ENCODE measurements around the gene CITED1. TPM values are rescaled to one million over a fixed set of nuclear protein-coding genes. Genes with fewer than 3 reads are reported as not detected.

CITED1 gene
- total RNA-seq, 5 donors from 2014 or later (not counting 1 experiment from before 2014, with no cell fraction given), result not detected

DNA sequence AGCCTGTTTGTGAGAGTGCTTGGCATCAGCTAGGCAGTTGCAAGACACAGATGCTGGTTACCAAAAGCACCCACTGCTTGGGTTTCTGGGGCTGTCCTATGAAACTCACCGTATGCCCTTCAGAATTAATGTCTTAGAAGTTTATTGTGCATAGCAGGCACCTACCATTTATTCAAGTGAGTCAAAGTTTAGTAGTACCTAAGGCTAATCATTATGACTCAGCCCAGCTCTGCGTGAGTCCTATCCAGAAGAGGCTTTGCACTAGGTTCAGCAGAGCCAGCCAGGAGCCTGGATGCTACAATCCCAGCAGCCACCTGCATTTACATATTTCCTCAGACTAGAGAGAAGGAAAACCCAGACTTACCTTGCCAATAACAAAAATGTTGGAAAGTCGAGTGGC lies 32.8 kb downstream of the CITED1 start:
- peaks cover 25 to 36% of the 10 kb centered on the region in 2 experiments for H3K4me1 ChIP-seq (ENCODE audit: control insufficient read depth in 1 of 2, extremely low read depth in 1 of 2, insufficient read depth in 2 of 2, low read length in 2 of 2)
- ATAC-seq (replicated peaks in 1 of 4), result no peak
- H3K9me3 ChIP-seq, result no peaks in the 10 kb centered on the region
- ChIA-PET CTCF (no interaction called here), POLR2A (interaction anchor here in 1 of 2 donors (0.6 kb wide), 1 partner anchor 30 kb away, joined by 3 read pairs; no protein-coding TSS in a partner anchor)
- no peak overlapping the region for H3K27ac ChIP-seq (ENCODE audit: low read length)
- H3K4me3 ChIP-seq (ENCODE audit: control insufficient read depth in 1 of 2, extremely low read depth in 1 of 2, low read length in 1 of 2), result no peak overlapping the region
- H3K4me3 Mint-ChIP-seq, result no peak overlapping the region
- H3K9me3 Mint-ChIP-seq, result no peaks in the 10 kb centered on the region
- H3K27me3 Mint-ChIP-seq, result no peaks in the 10 kb centered on the region
- no peaks in the 10 kb centered on the region for H3K27me3 ChIP-seq (replicated peaks in 1 of 2; ENCODE audit: control insufficient read depth in 2 of 2, extremely low read depth in 1 of 2, insufficient read depth in 2 of 2, low read length in 1 of 2)
- no CpG with 5 or more reads among the region's 3 CpGs for WGBS (ENCODE audit: insufficient coverage)
- peaks cover 17 to 65% of the 10 kb centered on the region in 2 donors for H3K36me3 ChIP-seq (ENCODE audit: control insufficient read depth in 2 of 2, extremely low read depth in 1 of 2, insufficient read depth in 1 of 2, low read length in 1 of 2)
- no peak for DNase-seq
- peaks cover 42% of the 10 kb centered on the region for H3K36me3 Mint-ChIP-seq
- H3K4me1 Mint-ChIP-seq, result peaks cover 47 to 67% (median 60%) of the 10 kb centered on the region in 3 donors
- H3K27ac Mint-ChIP-seq, result peak overlapping the region in 1 of 2 donors; percentile 55

DNA sequence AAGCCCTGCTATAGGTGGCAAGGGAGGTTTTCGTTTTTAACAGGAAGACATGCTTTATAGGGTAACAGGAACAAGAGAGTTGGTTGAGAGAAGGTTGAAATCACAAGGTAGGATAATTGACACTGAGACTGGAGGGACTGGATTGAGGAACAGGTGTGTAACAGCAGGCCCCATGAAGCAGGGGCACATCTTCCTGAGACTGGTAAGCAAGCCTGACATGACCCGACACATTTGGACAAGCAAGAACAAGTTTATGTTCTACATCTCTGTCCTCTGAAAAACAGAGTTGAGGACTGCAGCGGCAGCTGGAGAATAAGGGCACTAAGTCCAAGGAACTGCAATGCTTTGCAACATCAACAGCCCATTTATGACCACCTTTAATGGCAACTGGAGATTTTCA lies 33.9 kb downstream of the CITED1 start:
- H3K4me1 Mint-ChIP-seq, result peaks cover 47 to 67% (median 59%) of the 10 kb centered on the region in 3 donors
- WGBS (ENCODE audit: insufficient coverage), result 86% methylated on average over 1 of the region's 3 CpGs
- H3K4me1 ChIP-seq (ENCODE audit: control insufficient read depth in 1 of 2, extremely low read depth in 1 of 2, insufficient read depth in 2 of 2, low read length in 2 of 2), result peaks cover 23 to 32% of the 10 kb centered on the region in 2 experiments
- H3K4me3 Mint-ChIP-seq, result no peak overlapping the region
- CTCF ChIA-PET, result no interaction called here
- H3K9me3 Mint-ChIP-seq, result no peaks in the 10 kb centered on the region
- H3K9me3 ChIP-seq, result no peaks in the 10 kb centered on the region
- no peaks in the 10 kb centered on the region for H3K27me3 ChIP-seq (replicated peaks in 1 of 2; ENCODE audit: control insufficient read depth in 2 of 2, extremely low read depth in 1 of 2, insufficient read depth in 2 of 2, low read length in 1 of 2)
- H3K27me3 Mint-ChIP-seq, result no peaks in the 10 kb centered on the region
- no peak overlapping the region for H3K27ac ChIP-seq (ENCODE audit: low read length)
- POLR2A ChIA-PET, result no interaction called here
- H3K36me3 Mint-ChIP-seq, result peaks cover 45% of the 10 kb centered on the region
- peaks cover 17 to 67% of the 10 kb centered on the region in 2 donors for H3K36me3 ChIP-seq (ENCODE audit: control insufficient read depth in 2 of 2, extremely low read depth in 1 of 2, insufficient read depth in 1 of 2, low read length in 1 of 2)
- ATAC-seq (replicated peaks in 1 of 4) (no peak), DNase-seq (no peak)
- H3K4me3 ChIP-seq (ENCODE audit: control insufficient read depth in 1 of 2, extremely low read depth in 1 of 2, low read length in 1 of 2), result no peak overlapping the region
- peak overlapping the region; percentile 19 to 59 for H3K27ac Mint-ChIP-seq

DNA sequence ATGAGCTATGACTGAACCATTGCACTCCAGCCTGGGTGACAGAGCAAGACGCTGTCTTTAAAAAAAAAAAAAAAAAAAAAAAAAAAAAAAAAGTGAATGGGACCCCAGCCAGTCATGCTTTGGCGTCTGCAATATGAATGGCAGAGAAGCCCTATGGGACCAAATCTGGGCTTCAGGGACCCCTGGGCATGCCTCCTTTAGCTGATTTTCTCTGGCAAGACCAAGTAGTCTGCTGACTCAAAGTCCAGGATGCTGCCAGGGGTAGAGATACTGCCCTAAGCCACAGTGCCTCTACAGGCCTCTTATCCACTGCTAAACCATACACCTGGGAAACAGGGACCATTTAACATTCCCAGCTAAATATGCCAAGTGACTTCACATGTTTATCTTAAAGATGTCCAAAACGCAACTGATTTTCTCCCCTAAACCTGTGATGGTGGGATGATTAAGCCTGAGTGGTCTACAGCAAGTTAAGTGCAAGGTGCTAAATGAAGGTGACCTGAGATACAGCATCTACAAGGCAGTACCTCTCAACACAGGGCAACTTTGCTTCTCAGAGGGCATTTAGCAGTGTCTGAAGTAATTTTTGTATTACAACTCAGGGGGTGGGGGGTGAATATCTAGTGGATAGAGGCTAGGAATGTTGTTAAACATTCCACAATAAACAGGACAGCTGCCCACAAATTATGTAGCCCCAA lies 34.5 kb downstream of the CITED1 start:
- H3K27ac ChIP-seq (ENCODE audit: low read length), result no peak overlapping the region
- Mint-ChIP-seq H3K36me3 (peaks cover 45% of the 10 kb centered on the region), H3K4me3 (no peak overlapping the region), H3K27ac (peak overlapping the region in 1 of 2 donors; percentile 19), H3K9me3 (no peaks in the 10 kb centered on the region), H3K4me1 (peaks cover 45 to 67% (median 59%) of the 10 kb centered on the region in 3 donors), H3K27me3 (no peaks in the 10 kb centered on the region)
- 50% methylated on average over 1 of the region's 3 CpGs for WGBS (ENCODE audit: insufficient coverage)
- no peaks in the 10 kb centered on the region for H3K9me3 ChIP-seq
- peak in 1 of 4 experiments; percentile 15 for ATAC-seq (replicated peaks in 1 of 4)
- peaks cover 17 to 67% of the 10 kb centered on the region in 2 donors for H3K36me3 ChIP-seq (ENCODE audit: control insufficient read depth in 2 of 2, extremely low read depth in 1 of 2, insufficient read depth in 1 of 2, low read length in 1 of 2)
- H3K4me3 ChIP-seq (ENCODE audit: control insufficient read depth in 1 of 2, extremely low read depth in 1 of 2, low read length in 1 of 2), result no peak overlapping the region
- no peaks in the 10 kb centered on the region for H3K27me3 ChIP-seq (replicated peaks in 1 of 2; ENCODE audit: control insufficient read depth in 2 of 2, extremely low read depth in 1 of 2, insufficient read depth in 2 of 2, low read length in 1 of 2)
- CTCF ChIA-PET, result no interaction called here
- DNase-seq, result no peak
- POLR2A ChIA-PET, result no interaction called here
- peaks cover 21 to 32% of the 10 kb centered on the region in 2 experiments for H3K4me1 ChIP-seq (ENCODE audit: control insufficient read depth in 1 of 2, extremely low read depth in 1 of 2, insufficient read depth in 2 of 2, low read length in 2 of 2)

DNA sequence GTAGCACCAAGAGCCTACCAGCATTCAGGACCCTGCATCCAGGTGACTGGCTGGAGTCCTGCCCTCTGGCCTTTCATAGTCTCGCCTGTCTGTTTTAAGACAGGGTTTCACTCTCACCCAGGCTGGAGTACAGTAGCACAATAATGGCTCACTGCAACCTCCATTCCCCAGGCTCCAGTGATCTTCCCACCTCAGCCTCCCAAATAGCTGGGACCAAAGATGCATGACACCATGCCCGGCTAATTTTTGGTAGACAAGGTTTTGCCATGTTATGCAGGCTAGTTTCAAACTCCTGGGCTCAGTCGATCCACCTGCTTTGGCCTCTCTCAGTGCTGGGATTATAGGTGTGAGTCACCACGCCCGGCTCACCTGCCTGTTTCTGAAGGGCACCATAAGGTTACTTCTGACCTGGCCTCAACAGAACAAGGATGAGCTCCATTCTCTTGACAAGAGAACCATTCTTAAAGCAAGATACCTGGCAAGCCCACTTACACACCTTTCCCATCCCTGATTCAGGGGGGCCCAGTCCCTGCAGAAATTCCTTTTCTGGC lies 35.3 kb downstream of the CITED1 start:
- ATAC-seq (replicated peaks in 1 of 4), result peak in 1 of 4 experiments; percentile 17
- 83% methylated on average over 1 of the region's 5 CpGs for WGBS (ENCODE audit: insufficient coverage)
- H3K4me1 ChIP-seq (ENCODE audit: control insufficient read depth in 1 of 2, extremely low read depth in 1 of 2, insufficient read depth in 2 of 2, low read length in 2 of 2), result peaks cover 13 to 25% of the 10 kb centered on the region in 2 experiments
- H3K27me3 ChIP-seq (replicated peaks in 1 of 2; ENCODE audit: control insufficient read depth in 2 of 2, extremely low read depth in 1 of 2, insufficient read depth in 2 of 2, low read length in 1 of 2), result no peaks in the 10 kb centered on the region
- Mint-ChIP-seq H3K9me3 (no peaks in the 10 kb centered on the region), H3K4me1 (peaks cover 36 to 59% (median 51%) of the 10 kb centered on the region in 3 donors), H3K4me3 (no peak overlapping the region), H3K27me3 (no peaks in the 10 kb centered on the region), H3K27ac (peak overlapping the region in 1 of 2 donors; percentile 63), H3K36me3 (peaks cover 39% of the 10 kb centered on the region)
- H3K36me3 ChIP-seq (ENCODE audit: control insufficient read depth in 2 of 2, extremely low read depth in 1 of 2, insufficient read depth in 1 of 2, low read length in 1 of 2), result peaks cover 14 to 67% of the 10 kb centered on the region in 2 donors
- DNase-seq, result no peak
- H3K4me3 ChIP-seq (ENCODE audit: control insufficient read depth in 1 of 2, extremely low read depth in 1 of 2, low read length in 1 of 2), result no peak overlapping the region
- ChIA-PET CTCF (no interaction called here), POLR2A (no interaction called here)
- no peak overlapping the region for H3K27ac ChIP-seq (ENCODE audit: low read length)
- H3K9me3 ChIP-seq, result no peaks in the 10 kb centered on the region

DNA sequence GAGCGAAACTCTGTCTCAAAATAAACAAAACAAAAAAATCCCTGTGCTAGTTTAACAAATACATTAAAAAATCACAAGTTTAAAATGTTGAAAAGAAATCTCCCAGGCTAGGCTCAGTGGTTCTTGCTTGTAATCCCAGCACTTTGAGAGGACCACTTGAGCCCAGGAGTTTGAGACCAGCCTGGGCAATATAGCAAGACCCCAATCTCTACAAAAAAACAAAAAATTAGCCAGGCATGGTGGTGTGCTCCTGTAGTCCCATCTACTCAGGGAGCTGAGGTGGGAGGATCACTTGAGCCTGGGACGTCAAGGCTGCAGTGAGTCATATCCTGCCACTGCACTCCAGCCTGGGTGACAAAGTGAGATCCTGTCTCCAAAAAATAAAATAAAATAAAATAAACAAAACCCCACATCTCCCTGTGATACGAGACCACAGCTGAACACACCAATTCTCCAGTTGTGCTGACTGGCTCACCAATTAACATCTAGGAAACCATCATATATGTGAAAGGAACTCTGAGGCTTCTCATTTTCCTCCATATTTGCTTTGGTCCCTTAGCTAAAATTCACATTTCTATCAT lies 36.0 kb downstream of the CITED1 start:
- Mint-ChIP-seq H3K27ac (peak overlapping the region; percentile 71 to 82), H3K9me3 (no peaks in the 10 kb centered on the region), H3K27me3 (no peaks in the 10 kb centered on the region), H3K4me1 (peaks cover 30 to 52% (median 44%) of the 10 kb centered on the region in 3 donors), H3K36me3 (peaks cover 33% of the 10 kb centered on the region), H3K4me3 (no peak overlapping the region)
- Histone ChIP-seq H3K4me3 (ENCODE audit: control insufficient read depth in 1 of 2, extremely low read depth in 1 of 2, low read length in 1 of 2) (no peak overlapping the region), H3K27me3 (replicated peaks in 1 of 2; ENCODE audit: control insufficient read depth in 2 of 2, extremely low read depth in 1 of 2, insufficient read depth in 2 of 2, low read length in 1 of 2) (no peaks in the 10 kb centered on the region), H3K27ac (ENCODE audit: low read length) (no peak overlapping the region), H3K4me1 (ENCODE audit: control insufficient read depth in 1 of 2, extremely low read depth in 1 of 2, insufficient read depth in 2 of 2, low read length in 2 of 2) (peaks cover 9 to 20% of the 10 kb centered on the region in 2 experiments), H3K36me3 (ENCODE audit: control insufficient read depth in 2 of 2, extremely low read depth in 1 of 2, insufficient read depth in 1 of 2, low read length in 1 of 2) (peaks cover 12 to 61% of the 10 kb centered on the region in 2 donors), H3K9me3 (no peaks in the 10 kb centered on the region)
- WGBS (ENCODE audit: insufficient coverage), result no CpG with 5 or more reads among the region's 3 CpGs
- POLR2A ChIA-PET, result interaction anchor here in 1 of 2 donors (0.6 kb wide), 1 partner anchor 10 kb away, joined by 3 read pairs; no protein-coding TSS in a partner anchor
- DNase-seq (no peak), ATAC-seq (replicated peaks in 1 of 4) (peak in 3 of 4 experiments; percentile 55 to 68 (median 62))
- CTCF ChIA-PET, result interaction anchor here in 1 of 2 donors (1.0 kb wide), 1 partner anchor 25 kb away, joined by 3 read pairs; no protein-coding TSS in a partner anchor

DNA sequence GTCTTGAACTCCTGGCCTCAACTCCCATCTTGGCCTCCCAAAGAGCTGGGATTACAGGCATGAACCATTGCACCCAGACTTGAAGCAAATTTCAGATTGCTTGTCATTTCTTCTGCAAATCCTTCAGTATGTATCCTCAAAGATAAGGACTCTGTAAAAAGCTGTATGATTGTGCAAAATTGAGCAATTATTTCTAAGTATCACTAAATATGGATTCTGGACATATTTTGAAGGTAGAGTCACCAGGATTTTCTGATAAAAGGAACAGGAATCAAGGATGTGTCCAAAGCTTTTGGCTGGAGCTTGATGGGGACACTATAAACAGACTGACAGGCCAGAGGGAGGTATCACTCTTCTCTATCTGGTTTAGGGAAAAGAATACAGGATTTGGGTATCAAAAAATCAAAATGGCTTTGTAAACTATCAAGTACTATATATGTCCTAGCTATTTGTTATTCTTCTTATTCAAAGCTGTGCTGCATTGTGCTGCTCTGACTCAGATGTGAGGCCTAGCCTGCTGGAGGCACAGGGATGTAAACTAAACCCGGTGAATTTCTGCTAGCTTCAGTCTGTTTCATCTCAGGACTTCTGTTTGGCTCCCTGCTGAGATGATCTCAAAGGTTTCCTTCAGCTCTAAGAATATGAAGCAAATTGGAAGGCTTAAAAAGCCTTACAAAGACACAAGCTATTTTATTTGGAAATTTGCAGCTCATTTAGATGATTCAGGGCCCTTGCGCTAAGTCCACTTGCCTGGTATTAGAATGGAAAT lies 36.9 kb downstream of the CITED1 start:
- ATAC-seq (replicated peaks in 1 of 4) (no peak), DNase-seq (no peak)
- Mint-ChIP-seq H3K27ac (peak overlapping the region in 1 of 2 donors; percentile 4), H3K36me3 (peaks cover 24% of the 10 kb centered on the region), H3K4me1 (peaks cover 20 to 43% (median 35%) of the 10 kb centered on the region in 3 donors), H3K4me3 (no peak overlapping the region), H3K9me3 (no peaks in the 10 kb centered on the region), H3K27me3 (no peaks in the 10 kb centered on the region)
- Histone ChIP-seq H3K9me3 (no peaks in the 10 kb centered on the region), H3K36me3 (ENCODE audit: control insufficient read depth in 2 of 2, extremely low read depth in 1 of 2, insufficient read depth in 1 of 2, low read length in 1 of 2) (peaks cover 7 to 51% of the 10 kb centered on the region in 2 donors), H3K27me3 (replicated peaks in 1 of 2; ENCODE audit: control insufficient read depth in 2 of 2, extremely low read depth in 1 of 2, insufficient read depth in 2 of 2, low read length in 1 of 2) (no peaks in the 10 kb centered on the region), H3K4me1 (ENCODE audit: control insufficient read depth in 1 of 2, extremely low read depth in 1 of 2, insufficient read depth in 2 of 2, low read length in 2 of 2) (peaks cover 3 to 15% of the 10 kb centered on the region in 2 experiments), H3K4me3 (ENCODE audit: control insufficient read depth in 1 of 2, extremely low read depth in 1 of 2, low read length in 1 of 2) (no peak overlapping the region), H3K27ac (ENCODE audit: low read length) (no peak overlapping the region)
- ChIA-PET CTCF (interaction anchor here in 1 of 2 donors (1.0 kb wide), 1 partner anchor 24 kb away, joined by 3 read pairs; no protein-coding TSS in a partner anchor), POLR2A (interaction anchor here (1.4 to 2.4 kb wide), 2 partner anchors 8 kb away, joined by 4 to 7 read pairs; partner anchors contain the start of gene RPS4X (in 2 of the 2))
- no CpG with 5 or more reads among the region's 2 CpGs for WGBS (ENCODE audit: insufficient coverage)
